Stimulated activated CD8-positive, alpha-beta memory T cell treated with anti-CD3 and anti-CD28 coated beads, Interleukin-15, amount 100 ng/mL, for 48 hours (primary cell): ENCODE results near the gene KRTAP20-1.

Experiments used
- DNase-seq, 2 donors: peaks; one replicate each; pipeline ENCODE4 v3.0.0-alpha.2; 2020; ENCODE audit warnings: low read depth in 2 of 2

The KRTAP20-1 gene

DNA sequence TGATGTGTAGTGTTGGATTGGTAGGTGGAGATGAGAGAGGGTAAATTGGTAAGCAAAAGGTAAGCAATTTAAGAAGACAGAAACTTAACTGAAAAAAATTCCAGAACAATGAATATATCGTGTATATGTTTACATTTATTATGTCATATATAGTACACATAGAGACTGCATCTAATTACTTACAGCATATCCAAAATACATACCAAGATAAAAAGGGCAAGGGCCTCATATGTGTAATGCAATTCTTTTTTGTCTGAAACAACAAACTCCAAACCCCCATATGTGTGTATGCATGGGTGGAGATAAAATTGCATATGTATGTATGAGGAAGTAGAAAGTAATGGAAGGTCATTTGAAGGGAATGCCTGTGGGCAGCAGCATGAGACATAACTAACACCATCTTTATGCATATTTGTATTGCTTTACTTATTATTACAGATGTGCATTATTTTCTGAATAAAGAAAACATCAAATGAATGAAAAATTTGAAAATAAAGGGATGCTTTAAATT lies 30.7 kb downstream of the KRTAP20-1 start:
- no peak for DNase-seq

DNA sequence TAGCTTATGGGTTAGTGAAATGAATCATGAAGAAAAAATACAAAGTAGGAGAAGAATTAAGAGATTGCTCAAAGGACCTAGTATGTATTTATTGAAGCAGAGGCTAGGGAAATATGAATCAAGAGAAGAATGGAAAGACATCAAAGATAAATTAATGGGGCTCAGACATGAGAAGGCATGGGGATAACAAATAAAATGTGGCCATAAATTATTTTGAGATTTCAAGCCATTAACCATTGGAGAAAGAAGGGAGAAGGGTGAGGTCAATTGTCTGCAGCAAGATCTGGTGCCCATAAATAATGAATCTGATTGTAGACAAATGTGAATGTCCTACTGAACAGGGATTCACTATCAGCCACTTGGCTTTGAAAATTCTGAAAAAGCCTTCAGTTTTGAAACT lies 36.7 kb downstream of the KRTAP20-1 start:
- DNase-seq, result no peak
